GM12875 (cell line): ENCODE results near the gene ADAM10.

Experiments used
- H3K4me3 ChIP-seq: one replicate; pipeline ENCODE4 v1.5.1; 2011; ENCODE audit warnings: low read depth, low read length, control low read depth
- TF ChIP-seq, protein P1 (sequence below): IDR thresholded peaks from 2 replicates; pipeline ENCODE4 v1.5.1; 2011; ENCODE audit warnings: low read depth, mild to moderate bottlenecking, control low read depth, inconsistent platforms, low read length, moderate library complexity, borderline replicate concordance; ENCODE audit not compliant: insufficient read depth

Gene ADAM10

DNA sequence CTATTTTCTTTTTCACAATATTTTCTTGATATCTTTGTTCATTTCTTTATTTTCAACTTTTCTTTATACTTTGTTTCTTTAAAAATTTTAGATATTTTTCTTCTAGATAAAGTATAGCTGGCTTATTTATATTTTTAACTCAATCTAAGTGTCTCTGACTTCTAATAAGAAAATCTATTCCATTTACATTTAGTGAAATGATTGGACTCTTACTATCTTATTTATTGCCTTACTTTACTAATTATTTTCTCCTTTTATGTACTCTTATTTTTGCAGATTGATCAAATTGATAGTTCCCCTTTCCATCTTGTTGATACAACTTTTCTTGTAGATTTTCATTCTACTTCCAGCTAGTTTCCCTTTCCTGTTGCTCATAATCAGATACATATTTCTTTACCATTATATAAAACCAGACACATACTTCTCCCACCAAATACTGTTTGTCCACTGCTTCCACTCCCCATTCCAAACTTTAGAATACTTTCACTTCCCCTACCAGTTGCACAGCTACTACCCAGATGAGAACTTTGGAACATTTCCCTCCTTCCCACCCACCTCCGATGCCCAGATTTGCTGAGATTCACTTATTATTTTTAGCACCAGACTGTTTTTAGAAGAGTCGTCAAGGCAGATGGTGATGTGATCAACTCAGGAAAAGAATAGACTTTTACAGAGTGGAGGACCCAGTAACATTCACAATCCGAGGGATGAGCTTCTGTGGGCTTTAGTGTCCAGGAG is 166.2 kb downstream of the ADAM10 start:
- TF ChIP-seq, protein P1, sequence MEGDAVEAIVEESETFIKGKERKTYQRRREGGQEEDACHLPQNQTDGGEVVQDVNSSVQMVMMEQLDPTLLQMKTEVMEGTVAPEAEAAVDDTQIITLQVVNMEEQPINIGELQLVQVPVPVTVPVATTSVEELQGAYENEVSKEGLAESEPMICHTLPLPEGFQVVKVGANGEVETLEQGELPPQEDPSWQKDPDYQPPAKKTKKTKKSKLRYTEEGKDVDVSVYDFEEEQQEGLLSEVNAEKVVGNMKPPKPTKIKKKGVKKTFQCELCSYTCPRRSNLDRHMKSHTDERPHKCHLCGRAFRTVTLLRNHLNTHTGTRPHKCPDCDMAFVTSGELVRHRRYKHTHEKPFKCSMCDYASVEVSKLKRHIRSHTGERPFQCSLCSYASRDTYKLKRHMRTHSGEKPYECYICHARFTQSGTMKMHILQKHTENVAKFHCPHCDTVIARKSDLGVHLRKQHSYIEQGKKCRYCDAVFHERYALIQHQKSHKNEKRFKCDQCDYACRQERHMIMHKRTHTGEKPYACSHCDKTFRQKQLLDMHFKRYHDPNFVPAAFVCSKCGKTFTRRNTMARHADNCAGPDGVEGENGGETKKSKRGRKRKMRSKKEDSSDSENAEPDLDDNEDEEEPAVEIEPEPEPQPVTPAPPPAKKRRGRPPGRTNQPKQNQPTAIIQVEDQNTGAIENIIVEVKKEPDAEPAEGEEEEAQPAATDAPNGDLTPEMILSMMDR, result no peak
- H3K4me3 ChIP-seq, result no peak overlapping the region

DNA sequence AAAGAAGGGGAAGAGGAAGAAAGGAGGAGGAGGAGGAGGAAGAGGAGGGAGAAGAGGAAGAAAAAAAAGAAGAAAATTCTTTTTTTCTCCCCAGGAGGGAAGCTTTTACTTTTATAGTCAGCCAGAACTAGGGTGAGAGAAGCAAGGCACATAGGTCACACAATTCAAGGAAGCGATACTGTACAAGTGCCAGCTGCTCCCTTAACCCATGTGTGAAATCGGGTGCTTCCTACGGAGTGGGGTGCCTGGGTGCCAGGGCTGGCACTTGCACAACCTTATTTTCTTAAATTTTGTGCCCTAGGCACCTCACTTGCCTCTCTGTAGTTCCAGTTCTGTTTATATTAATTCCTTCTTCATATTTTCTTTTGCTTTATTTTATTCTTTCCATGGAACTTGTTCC is 167.3 kb downstream of the ADAM10 start:
- TF ChIP-seq, protein P1, result no peak
- no peak overlapping the region for H3K4me3 ChIP-seq

DNA sequence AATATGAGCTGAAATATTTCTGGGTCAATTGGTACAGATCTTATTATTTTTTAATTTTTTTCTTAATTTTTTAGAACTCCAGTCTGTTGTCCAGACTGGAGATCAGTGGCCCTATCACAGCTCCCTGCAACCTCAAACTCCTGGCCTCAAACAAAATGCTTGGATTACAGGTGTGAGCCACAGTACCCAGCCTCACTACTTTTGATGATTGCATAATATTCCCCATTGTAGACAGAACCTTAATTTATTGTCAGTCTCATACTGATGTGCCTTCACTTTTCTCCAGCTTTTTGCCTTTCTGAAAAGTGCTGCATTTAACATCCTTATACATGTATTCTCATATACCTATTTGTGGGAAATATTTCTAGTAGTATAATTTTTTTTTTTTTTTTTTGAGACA is 172.8 kb downstream of the ADAM10 start:
- H3K4me3 ChIP-seq, result no peak overlapping the region
- TF ChIP-seq, protein P1, result no peak

DNA sequence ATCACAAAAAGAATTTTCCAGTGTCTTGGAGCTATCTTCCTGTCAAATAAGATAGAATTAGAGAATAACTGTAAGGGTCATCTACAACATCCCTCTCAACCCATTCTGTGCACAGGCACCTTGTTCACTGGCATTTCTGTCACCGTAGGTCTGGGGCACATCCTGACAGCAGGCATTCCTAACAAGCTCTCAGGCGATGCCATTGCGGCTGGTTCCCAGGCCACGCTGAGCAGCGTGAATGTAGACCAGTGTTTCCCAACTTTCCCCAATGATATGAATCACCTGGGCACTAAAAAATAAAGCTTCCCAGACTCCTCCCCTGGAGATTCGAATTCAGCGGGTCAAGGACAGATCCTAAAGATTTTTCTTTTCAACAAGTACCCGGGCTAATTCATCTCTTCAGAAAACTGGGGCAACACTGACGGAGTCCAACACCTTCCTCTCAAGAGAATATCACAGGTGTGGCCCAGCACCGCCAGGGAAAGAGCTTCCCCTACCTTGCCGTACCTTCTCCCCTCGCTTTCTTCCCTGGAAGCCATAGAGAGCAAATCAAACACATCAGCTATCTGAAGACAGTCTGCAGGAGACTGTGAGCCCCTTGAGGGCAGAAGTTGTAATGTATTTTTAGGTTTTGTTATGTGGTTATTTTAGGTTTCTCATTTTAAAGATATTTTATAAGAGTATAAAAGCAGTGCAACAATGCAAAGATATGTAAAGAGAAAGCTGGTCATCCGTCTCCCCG is 174.3 kb downstream of the ADAM10 start:
- no peak overlapping the region for H3K4me3 ChIP-seq
- TF ChIP-seq, protein P1, result no peak

DNA sequence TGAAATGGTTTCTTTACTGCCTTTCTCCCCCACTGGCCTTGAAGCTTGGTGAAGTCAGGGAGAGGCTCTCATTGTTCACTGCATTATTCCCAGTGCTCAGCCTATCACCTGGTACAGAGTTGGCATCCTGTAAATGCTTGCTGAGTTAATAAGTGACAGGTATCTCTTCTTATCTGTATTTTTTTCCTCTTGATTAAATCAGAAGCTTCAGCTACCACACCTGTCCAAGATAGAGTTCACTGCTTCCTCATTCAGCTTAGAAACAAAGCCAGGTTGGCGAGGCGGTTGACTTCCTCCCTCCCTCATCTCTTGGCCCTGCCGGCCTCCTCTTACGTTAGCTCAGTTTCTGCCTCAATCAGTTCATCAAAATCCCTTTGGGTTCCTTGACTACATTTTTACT is 174.9 kb downstream of the ADAM10 start:
- H3K4me3 ChIP-seq, result no peak overlapping the region
- TF ChIP-seq, protein P1, result no peak

DNA sequence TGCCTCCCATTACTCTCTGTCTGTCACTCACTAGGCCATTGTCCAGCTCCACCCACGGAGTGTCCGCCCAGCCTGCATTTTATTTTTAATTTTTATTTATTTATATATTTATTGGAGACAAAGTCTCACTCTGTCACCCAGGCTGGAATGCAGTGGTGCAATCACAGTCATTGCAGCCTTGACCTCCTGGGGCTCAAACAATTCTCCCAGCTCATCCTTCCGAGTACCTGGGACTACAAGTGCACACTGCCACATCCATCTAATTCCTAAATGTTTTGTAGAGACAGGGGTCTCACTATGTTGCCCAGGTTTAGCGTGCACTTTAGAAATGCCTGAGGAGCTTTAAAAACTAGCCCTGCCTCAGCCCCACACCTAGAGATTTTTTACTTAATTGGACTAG is 176.2 kb downstream of the ADAM10 start:
- TF ChIP-seq, protein P1, result no peak
- no peak overlapping the region for H3K4me3 ChIP-seq

DNA sequence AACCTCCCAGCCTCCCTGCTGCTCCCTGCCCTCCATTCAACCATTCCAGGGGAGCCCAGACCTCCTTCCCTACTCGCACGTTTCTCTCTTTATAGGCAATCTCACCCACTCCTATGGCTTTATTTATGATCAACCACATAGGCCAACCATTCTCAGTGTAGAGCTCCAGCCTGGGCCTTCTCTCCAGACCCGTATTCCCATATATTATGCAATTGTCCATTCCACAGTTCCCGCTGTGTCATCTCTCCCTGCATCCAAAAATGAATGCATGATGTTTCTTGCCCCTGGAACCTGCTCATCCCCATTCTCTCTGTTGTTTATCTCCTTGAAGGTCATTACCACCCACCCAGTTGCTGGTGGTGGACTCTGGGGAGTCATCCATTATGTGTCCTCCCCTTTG is 177.0 kb downstream of the ADAM10 start:
- TF ChIP-seq, protein P1, result no peak
- no peak overlapping the region for H3K4me3 ChIP-seq
